ENCODE results near the gene NFIB. TPM values are rescaled to one million over a fixed set of nuclear protein-coding genes. Genes with fewer than 3 reads are reported as not detected.

Gene NFIB
- total RNA-seq, 1 experiment from 2014 or later: 14.3 TPM

DNA sequence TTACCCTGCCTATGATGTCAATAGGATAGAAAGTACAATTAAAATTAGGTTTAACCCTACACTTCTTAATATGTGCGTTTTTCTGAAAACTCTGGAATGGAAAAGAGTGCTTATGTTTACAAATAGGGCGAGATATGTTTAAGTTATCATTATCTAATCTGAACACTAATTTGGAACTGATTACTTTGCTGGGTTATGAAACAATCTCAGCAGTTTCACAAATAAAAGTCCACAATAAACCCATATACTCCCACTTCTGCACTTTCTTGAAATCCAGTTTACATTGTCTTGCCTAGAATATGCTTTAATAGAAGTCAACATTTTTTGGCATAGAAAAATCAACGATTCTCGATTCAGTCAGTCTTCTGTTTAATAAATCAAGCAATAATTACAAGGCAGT is 236.3 kb downstream of the NFIB start:
- Histone ChIP-seq H4K91ac (ENCODE audit: insufficient read length, low read depth, low read length) (no peak overlapping the region), H3K79me2 (ENCODE audit: insufficient read depth, low read length) (no peaks in the 10 kb centered on the region), H3K18ac (ENCODE audit: insufficient read length, low read depth, low read length) (no peak overlapping the region), H2BK5ac (ENCODE audit: insufficient read length, low read length) (no peak overlapping the region), H3K14ac (ENCODE audit: insufficient read depth, low read length) (no peak overlapping the region), H2BK120ac (ENCODE audit: low read depth, low read length, poor library complexity, severe bottlenecking) (no peak overlapping the region), H3K4me1 (ENCODE audit: insufficient read depth, low read length) (no peaks in the 10 kb centered on the region; the same call in 1 of the 2 replicates), H3K27ac (ENCODE audit: insufficient read length, low read depth, low read length) (no peak overlapping the region), H3K23ac (ENCODE audit: insufficient read length, low read depth, low read length) (no peak overlapping the region), H3K23me2 (ENCODE audit: insufficient read length, low read depth, low read length, poor library complexity, severe bottlenecking) (no peaks in the 10 kb centered on the region), H3K27me3 (ENCODE audit: insufficient read depth, low read length) (no peaks in the 10 kb centered on the region), H3K9me3 (ENCODE audit: control insufficient read depth, low read depth, low read length) (no peaks in the 10 kb centered on the region), H3K9ac (ENCODE audit: extremely low read depth, insufficient read length, low read length) (no peak overlapping the region), H2AK5ac (ENCODE audit: insufficient read length, low read length) (no peak overlapping the region), H2BK12ac (ENCODE audit: insufficient read length, low read depth, low read length) (no peak overlapping the region), H4K20me1 (ENCODE audit: control insufficient read depth, insufficient read depth, insufficient read length) (no peaks in the 10 kb centered on the region), H3K4me2 (ENCODE audit: insufficient read depth, insufficient read length, low read length) (no peak overlapping the region), H3K4ac (ENCODE audit: low read depth, low read length) (no peak overlapping the region), H4K5ac (ENCODE audit: insufficient read length, low read depth, low read length) (no peak overlapping the region), H2AFZ (ENCODE audit: low read length) (no peak overlapping the region), H2BK15ac (ENCODE audit: low read depth, low read length) (no peak overlapping the region), H2BK20ac (ENCODE audit: low read depth, low read length, poor library complexity, severe bottlenecking) (no peak overlapping the region), H3K79me1 (ENCODE audit: insufficient read depth, low read depth, low read length, poor library complexity, severe bottlenecking) (no peaks in the 10 kb centered on the region), H3T11ph (ENCODE audit: low read length) (no peak overlapping the region), H3K56ac (ENCODE audit: insufficient read length, low read depth, low read length) (no peak overlapping the region), H4K8ac (replicated peaks; ENCODE audit: insufficient read length, low read depth, low read length) (no peak overlapping the region)
- TF ChIP-seq, protein P1, sequence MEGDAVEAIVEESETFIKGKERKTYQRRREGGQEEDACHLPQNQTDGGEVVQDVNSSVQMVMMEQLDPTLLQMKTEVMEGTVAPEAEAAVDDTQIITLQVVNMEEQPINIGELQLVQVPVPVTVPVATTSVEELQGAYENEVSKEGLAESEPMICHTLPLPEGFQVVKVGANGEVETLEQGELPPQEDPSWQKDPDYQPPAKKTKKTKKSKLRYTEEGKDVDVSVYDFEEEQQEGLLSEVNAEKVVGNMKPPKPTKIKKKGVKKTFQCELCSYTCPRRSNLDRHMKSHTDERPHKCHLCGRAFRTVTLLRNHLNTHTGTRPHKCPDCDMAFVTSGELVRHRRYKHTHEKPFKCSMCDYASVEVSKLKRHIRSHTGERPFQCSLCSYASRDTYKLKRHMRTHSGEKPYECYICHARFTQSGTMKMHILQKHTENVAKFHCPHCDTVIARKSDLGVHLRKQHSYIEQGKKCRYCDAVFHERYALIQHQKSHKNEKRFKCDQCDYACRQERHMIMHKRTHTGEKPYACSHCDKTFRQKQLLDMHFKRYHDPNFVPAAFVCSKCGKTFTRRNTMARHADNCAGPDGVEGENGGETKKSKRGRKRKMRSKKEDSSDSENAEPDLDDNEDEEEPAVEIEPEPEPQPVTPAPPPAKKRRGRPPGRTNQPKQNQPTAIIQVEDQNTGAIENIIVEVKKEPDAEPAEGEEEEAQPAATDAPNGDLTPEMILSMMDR (conservative IDR thresholded peaks at IDR 0.05): no peak
- DNase-seq: no peak
- no peak overlapping the region for H3K4me3 Mint-ChIP-seq
- H3K36me3 Mint-ChIP-seq (ENCODE audit: insufficient read depth in 1 of 3, low read depth in 3 of 3): no peaks in the 10 kb centered on the region
- no peaks in the 10 kb centered on the region for H3K27me3 Mint-ChIP-seq (ENCODE audit: low read depth)
- peaks cover 22 to 34% of the 10 kb centered on the region in 2 experiments for H3K4me1 Mint-ChIP-seq
- H3K9me3 Mint-ChIP-seq: no peaks in the 10 kb centered on the region
- H3K27ac Mint-ChIP-seq: no peak overlapping the region
- no CpG with 5 or more reads among the region's 4 CpGs for whole genome bisulfite sequencing (ENCODE audit: extremely low coverage, insufficient read length, low lambda C conversion rate)

All from H9 (cell line).